ENCODE data around the gene TMCO5A.

GRCh38 chr15:37951999-37952398 lies 17.6 kb downstream of the TMCO5A start:
- TF ChIP-seq GATA3 (IDR thresholded peaks at IDR 0.05; ENCODE audit: low read depth, low read length) (no peak), GATA2 (IDR thresholded peaks at IDR 0.05; ENCODE audit: low read depth, low read length) (no peak)

All from SH-SY5Y (cell line).